ENCODE data around the gene COQ2. TPM values are rescaled to one million over a fixed set of nuclear protein-coding genes. Genes with fewer than 3 reads are reported as not detected.
A peak's percentile ranks its signal among the peaks of the same experiment; 100 is the strongest.
"Not testable (repeated sequence)": the region's sequence is repeated elsewhere in the genome, so short reads cannot be mapped to it uniquely, and the experiment has no call there.

The COQ2 gene, protein sequence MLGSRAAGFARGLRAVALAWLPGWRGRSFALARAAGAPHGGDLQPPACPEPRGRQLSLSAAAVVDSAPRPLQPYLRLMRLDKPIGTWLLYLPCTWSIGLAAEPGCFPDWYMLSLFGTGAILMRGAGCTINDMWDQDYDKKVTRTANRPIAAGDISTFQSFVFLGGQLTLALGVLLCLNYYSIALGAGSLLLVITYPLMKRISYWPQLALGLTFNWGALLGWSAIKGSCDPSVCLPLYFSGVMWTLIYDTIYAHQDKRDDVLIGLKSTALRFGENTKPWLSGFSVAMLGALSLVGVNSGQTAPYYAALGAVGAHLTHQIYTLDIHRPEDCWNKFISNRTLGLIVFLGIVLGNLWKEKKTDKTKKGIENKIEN
- 10 to 100 TPM; 14.8 to 17.0 (median 16.4) TPM for polyA plus RNA-seq (ENCODE audit: insufficient read length in 4 of 4)

DNA sequence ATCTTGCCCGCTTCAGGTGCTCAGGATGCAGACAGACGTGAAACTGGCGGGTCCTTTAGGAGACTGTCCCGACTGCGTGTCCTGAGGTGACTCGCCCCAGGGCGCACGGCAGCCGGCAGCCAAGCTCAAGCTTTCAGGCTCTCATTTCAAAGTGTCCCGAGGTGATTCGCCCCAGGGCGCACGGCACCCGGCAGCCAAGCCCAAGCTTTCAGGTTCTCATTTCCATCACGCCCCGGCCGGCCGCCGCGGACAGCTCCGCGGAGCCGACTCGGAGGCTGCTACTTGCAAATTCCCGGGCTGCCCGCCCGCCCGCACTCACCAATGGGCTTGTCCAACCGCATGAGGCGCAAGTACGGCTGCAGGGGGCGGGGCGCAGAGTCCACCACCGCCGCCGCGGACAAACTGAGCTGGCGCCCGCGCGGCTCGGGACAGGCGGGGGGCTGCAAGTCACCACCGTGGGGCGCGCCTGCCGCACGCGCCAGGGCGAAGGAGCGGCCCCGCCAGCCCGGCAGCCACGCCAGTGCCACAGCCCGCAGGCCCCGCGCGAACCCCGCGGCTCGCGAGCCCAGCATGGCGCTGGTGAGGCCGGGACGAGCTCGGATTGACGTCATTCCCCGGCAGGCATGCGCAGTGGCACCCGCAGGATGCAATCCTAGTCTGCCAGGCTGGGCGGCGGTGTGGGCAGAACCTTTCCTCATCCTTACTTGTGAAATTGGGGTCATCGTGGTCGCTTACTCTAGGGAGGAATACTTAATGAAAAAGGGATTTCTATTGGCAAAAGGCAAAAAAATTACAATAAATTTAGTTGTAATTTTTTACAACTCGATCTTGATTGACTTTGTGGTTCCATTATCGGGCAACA lies at the start of gene COQ2:
Gene COQ2, minus strand, starts transcription at position 606 of the 862 bp plus-strand sequence. Its CDS starts 34 bp downstream, at position 572.
- DNase-seq (ENCODE audit: low read depth in 4 of 4, low spot score in 3 of 4): peak; percentile 84 to 90 (median 88)

DNA sequence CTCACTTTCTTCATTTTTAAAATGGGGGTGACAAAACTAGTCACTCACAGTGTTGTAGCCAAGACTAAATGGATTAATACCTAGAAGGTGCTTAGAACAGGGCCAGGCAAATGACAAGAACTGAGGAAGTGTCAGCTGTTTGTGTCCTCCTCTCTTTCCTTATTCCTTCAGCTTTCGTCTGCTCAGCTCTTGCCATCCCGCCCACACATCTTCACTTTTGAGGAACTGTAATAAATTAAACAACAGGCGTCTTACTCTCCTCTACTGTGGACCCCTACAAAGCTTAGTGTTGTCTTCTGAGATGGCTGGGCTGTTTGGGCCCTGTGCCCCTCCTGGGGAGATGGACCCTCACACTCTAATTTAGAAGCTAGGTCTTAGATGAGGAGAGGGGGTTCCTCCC lies 47.4 kb upstream of the COQ2 start:
- DNase-seq (ENCODE audit: low read depth in 4 of 4, low spot score in 3 of 4): no peak

DNA sequence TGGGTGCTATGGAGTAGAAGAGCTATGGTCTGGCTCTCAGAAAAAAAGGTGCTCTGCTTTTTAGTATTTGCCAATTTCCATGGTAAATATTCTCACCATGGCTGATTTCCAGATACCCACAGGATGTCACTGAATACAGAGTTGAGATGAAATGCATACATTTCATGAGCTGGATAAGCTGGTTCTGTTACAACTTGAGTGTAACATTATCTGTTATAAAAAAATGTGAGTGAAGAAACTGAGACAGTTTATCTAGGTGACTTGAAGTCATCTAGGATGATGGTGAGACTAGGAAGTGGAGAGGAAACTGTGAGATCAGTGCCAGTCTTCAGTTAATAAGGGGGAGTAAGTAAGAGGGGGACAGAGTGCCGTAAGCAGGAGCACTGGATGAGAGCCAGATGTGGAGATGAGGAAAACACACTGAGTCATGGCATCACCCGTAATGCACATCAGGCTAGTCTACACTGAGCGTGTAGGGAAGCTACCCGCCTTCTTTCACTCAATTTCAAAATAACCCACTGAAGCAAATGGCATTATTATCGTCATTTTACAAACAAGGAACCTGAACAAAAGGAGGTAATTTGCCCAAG lies 45.0 kb upstream of the COQ2 start:
- DNase-seq (ENCODE audit: low read depth in 4 of 4, low spot score in 3 of 4): no peak

DNA sequence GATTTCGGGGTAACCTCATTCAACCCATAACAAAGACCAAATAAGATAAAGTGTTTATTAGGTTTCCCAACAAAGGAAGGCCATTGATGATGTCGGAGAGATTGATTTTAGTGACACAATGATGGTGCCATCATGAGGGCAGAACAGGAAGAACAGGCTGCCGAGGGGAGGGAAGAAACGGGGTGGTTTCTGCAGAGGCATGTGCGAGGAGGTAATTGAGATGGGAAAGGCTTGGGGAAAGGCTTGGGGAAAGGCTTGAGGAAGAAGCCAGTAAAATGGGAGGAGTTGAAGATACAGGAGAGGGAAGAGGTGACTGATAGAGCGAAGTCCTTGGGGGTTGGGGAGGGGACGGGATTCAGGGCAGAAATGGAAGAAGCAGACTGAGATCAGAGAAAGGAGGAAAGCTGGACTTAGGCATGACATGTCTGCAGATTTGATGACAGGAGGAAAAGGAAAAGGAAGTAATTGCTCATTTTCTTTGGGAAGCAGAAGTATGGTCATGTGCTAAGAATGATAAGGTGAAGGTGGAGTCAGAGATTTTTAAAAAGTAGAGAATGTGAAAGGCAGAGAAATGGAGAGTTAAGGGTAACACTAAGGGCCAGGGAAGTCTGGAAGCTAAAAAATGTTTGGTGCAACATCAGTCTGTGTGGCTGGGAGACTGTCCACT lies 44.1 kb upstream of the COQ2 start:
- DNase-seq (ENCODE audit: low read depth in 4 of 4, low spot score in 3 of 4): no peak

DNA sequence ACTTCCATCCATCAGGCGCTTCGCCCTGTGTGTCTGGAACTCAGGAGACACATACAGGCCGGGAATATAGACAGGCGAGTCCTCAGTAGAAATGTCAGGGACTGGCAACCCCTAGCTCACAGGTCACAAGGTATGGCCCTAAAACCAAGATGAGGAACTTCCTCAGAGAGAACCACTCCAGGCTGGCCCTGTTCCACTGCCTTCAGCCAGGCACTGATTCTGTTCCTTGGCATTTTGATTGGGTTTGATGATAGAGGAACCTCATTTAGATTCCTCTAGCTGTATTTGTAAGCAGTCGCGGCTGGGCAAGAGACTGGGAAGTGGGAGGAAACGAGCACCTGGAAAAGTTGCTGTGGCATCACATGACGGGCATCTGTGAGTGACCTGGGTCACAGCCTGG lies 41.9 kb upstream of the COQ2 start:
- no peak for DNase-seq (ENCODE audit: low read depth in 4 of 4, low spot score in 3 of 4)

DNA sequence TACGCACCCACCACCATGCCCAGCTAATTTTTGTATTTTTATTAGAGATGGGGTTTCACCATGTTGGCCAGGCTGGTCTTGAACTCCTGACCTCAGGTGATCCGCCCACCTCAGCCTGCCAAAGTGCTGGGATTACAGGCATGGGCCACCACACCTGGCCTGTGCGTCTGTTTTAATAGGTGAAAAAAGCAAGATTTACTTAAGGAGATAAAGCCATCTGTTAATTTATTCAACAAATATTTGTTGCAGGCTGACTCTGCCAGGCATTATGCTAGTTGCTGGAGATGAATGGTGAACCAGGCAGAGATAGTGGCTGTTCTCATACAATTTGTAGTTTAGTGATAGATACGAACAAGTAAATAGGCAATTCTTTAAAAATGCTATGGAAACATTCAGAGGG lies 40.7 kb upstream of the COQ2 start:
- DNase-seq (ENCODE audit: low read depth in 4 of 4, low spot score in 3 of 4): not testable (repeated sequence)

DNA sequence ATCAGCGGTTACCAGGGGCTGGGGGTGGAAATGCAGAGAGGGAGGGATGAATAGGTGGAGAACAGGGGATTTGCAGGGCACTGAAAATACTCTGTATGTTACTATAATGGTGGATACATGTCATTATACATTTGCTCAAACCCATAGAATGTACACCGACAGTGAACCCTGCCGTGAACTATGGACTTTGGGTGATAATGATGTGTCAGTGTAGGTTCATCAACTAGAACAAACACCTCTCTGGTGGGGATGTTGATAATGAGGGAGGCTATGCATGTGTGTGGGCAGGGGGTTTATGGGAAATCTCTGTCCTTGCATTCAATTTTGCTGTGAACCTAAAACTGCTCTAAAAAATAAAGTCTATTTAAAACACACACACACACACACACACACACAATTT lies 38.5 kb upstream of the COQ2 start:
- no peak for DNase-seq (ENCODE audit: low read depth in 4 of 4, low spot score in 3 of 4)

DNA sequence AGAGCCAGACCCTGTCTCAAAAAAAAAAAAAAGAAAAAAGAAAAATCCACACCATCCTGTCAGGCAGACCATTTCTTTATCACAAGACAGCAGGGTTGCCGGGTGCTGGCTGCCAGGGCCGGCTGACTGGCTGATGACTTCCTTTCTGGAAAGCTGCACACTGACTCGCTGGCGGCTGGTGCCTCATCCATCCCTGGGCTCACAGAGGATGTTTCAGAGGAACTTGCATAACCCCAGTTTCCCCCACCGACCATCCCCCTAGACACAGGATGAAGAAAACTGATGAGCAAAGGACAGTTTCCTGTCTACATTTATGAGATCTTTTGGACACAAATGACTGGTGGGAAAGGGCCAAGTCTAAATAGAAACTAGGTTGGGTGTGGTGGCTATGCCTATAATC lies 36.0 kb upstream of the COQ2 start:
- DNase-seq (ENCODE audit: low read depth in 4 of 4, low spot score in 3 of 4): no peak

DNA sequence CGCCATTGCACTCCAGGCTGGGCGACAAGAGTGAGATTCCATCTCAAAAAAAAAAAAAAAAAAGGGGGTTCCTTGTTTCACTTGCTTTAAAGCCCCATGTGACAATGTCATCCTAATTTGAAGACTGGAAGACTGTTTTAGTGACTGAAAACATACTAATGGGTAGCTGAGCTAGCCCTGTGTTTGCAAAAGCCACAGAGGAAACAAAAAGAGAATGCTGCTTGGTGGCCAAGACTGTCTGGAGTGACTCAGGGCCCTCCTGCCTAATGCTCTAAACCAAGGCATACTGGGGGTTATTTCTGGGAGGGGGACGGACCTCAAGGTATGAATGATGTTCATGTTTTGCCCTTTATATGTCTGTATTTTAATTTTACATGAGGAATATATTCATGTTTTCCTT lies 34.1 kb upstream of the COQ2 start:
- no peak for DNase-seq (ENCODE audit: low read depth in 4 of 4, low spot score in 3 of 4)

DNA sequence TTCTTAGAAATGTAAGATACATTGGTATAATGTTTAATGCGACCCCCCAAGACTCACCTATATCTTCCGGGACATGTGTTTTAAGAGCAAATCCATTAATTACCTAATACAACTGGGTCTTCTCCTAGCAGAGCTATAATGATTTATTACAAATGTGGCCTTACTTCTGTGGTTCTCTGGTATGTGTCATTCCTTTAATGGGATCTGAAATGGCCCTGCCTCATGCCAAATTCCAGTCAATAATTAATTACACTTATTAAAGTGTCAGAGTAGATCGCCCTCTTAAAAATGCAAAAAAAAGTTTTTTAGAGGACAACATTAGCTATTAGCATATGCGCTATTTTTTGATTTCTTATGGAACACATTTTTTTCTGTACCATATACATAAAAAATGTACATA lies 33.1 kb upstream of the COQ2 start:
- DNase-seq (ENCODE audit: low read depth in 4 of 4, low spot score in 3 of 4): no peak

DNA sequence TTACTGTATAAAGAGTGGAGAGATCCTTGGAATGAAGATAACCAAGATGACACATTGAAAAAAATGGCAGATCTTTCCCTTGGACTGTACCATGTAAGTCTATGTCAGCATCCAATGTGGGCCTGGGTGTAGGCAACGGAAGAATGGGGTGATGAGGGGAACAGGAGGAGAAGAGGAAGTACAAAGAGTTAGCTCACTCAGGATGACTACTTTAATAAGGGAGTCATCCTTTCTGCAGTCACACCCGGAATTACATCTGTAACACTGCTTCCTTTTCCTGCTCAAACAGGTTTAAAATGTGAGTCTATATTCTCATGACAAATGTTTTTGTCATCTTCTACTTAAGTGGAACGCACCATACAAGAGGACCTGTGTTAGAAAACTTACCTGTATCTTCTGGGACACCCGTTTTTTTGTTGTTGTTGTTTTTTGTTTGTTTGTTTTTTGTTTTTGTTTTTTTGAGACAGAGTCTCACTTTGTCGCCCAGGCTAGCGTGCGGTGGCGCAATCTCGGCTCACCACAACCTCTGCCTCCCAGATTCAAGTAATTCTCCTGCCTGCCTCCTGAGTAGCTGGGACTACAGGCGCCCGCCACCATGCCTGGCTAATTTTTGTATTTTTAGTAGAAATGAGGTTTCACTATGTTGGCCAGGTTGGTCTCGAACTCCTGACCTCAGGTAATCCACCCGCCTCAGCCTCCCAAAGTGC lies 32.0 kb upstream of the COQ2 start:
- no peak for DNase-seq (ENCODE audit: low read depth in 4 of 4, low spot score in 3 of 4)

DNA sequence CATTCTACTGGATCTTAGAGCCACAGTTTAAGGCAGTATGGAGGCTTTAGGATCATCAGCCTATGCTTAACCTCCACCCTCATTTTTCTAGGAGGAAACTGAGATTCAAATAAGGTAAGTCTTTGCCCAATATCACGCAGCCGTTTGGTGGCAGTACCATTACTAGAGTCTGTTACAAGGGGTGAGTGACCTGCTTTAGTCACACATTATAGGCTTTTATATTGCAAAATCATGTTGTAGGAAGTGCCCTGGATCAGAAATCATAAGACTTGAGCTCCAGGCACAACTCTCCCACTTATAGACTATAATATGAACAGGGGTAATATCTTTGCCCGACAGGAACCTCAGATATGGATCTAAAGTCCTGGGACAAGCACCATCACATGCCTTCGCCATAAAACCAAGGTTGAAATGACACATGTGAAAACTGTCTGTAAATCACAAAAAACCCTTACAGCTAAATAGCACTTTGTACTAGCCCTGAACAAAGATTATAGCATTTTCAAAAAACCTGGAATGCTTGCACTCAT lies 30.8 kb upstream of the COQ2 start:
- DNase-seq (ENCODE audit: low read depth in 4 of 4, low spot score in 3 of 4): no peak

DNA sequence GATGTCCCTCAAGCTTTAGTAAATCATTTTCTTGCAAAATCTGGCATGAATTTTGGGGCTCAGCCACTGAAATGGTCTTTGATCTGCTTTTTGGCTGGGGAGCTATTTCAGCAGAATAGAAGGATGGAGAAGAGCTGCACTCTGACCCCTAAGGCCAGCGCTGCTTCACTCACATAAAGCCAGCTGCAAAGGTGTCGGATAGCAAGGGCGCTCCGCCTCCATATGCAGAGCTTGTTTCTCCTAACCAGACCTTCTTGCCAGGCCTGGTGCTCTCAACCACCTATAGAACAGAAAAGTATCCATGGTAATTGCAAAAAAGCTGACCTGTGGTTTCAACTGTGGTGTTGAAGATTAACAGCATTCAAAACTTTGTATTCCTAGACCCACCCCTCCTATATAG lies 24.1 kb upstream of the COQ2 start:
- DNase-seq (ENCODE audit: low read depth in 4 of 4, low spot score in 3 of 4): no peak

DNA sequence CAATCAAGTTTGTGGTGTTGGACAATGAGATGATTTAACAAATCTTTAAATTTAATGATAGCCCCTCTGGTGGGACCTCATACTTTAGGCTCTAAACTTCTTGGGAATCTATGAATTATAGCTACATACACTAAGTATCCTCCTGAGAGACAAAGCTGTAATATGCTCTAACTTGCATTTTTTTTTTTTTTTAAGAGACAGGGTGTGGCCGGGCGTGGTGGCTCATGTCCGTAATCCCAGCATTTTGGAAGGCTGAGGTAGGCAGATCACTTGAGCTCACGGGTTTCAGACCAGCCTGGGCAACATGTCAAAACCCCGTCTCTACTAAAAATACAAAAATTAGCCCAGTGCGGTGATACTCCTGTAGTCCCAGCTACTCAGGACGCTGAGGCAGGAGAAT lies 23.3 kb upstream of the COQ2 start:
- DNase-seq (ENCODE audit: low read depth in 4 of 4, low spot score in 3 of 4): no peak

DNA sequence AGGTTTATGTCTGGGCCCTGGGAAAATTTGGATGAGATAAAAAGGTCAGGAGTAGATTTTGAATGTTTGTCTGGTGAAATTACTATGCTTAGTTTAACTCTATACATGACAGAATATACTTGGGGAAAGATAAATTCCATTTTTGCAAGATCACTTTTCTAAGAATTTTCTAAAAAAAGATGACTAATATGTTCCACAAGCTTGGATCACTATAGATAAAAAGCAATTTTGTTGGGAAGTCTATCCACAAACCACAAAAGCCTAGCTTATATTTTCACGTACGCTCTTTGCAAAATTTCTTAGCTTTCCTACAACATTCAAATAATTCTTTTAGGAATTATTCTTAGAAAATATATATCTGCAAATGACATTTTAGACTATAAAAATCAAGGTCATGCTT lies 20.6 kb upstream of the COQ2 start:
- DNase-seq (ENCODE audit: low read depth in 4 of 4, low spot score in 3 of 4): no peak

DNA sequence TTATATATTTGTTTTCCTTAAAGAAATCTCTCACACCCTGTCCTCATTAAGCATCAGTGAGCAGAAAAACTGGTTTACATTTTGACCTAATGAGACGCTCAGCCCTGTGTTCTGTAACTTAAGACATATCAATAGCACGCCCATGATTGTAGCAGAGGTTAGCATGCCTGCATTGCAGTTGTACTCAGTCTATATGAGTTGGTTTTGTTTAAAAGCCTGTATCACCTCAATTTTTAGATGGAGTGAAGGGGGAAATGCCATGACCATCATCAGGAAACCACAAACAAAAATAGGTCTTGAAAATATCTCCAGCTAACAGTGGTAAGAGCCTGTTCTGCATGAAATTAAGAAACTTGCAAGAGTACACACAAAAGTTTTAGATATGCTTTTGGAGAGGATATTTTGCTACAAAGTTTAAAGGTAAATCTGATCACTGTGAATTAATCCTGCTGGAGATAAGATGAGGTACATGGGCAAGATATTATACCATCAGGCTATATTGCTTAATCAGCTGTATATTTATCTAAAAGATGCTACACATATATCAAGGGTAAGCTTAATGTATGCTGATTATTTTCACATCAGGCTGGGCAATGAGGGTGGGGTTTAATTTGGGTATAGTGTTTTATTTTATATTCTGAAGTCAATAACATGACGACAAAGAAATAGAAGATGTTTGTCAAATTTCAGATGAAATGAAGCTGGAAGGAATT lies 13.1 kb upstream of the COQ2 start:
- DNase-seq (ENCODE audit: low read depth in 4 of 4, low spot score in 3 of 4): no peak

DNA sequence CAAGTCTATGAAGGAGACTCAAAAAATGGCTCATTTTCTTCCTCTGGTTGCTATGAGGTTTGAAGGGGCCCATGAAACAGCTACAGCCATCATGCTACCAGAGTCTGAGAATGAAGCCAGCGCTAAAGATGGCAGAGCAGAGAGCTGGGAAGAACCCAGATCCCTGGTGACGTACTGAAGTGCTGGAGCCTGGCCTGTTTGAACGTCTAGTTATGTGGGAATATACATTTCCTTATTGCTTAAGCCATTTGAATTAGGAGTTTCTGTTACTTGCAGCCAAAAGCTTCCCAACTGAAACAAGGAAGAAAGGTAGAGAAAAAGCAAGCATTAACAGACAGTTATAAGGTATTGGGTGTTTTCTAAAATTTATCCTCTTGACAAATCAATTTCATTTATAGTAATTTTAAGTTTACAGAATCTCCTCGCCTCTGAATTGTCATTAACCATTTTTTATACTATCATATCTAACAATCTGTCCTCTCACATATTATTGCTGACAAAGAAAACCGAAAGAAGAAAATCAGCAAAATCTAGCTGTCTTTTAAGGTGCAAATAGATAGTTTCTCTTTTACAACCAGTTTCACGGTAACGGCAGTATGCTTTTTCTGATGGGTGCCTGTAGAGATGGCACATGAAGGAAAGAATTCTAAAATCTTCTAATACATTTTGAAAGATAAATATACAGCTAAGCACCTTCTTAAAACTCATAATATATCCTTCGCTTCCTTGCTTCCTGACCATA lies 8.9 kb upstream of the COQ2 start:
- DNase-seq (ENCODE audit: low read depth in 4 of 4, low spot score in 3 of 4): no peak

DNA sequence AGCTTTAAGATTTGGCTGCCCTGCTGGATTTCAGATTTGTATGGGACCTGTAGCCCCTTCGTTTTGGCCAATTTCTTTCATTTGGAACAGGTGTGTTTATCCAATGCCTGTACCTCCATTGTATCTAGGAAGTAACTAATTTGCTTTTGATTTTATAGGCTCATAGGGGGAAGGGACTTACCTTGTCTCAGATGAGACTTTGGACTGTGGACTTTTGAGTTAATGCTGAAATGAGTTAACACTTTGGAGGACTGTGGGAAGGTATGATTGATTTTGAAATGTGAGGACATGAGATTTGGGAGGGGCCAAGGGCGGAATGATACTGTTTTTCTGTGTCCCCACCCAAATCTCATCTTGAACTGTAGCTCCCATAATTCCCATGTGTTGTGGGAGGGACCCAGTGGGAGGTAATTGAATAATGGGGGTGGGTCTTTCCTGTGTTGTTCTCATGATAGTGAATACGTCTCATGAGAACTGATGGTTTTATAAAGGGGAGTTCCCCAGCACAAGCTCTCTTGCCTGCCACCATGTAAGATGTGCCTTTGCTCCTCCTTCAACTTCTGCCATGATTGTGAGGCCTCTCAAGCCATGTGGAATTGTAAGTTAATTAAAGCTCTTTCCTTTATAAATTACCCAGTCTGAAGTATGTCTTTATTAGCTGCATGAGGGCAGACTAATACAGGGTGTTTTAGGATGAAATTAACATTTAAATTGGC lies 5.6 kb upstream of the COQ2 start:
- not testable (repeated sequence) for DNase-seq (ENCODE audit: low read depth in 4 of 4, low spot score in 3 of 4)

Measured in right renal pelvis (tissue), 4 donors.